ENCODE results near the gene HNF4A.

- TF ChIP-seq CTCF (IDR thresholded peaks at IDR 0.05; ENCODE audit: low read length) (no peak), EZH2 (IDR thresholded peaks at IDR 0.05; ENCODE audit: borderline replicate concordance, low read length) (no peak)
Measured at GRCh38 chr20:44422083-44422482, 66.6 kb downstream of the HNF4A start.

All from OCI-LY1 (cell line).